H1 (cell line): ENCODE data around the gene KHDC4. TPM values are rescaled to one million over a fixed set of nuclear protein-coding genes. Genes with fewer than 3 reads are reported as not detected.

Experiments used
- CTCF ChIP-seq, 3 experiments: IDR thresholded peaks; 1 replicate in 2 of 3; 2 replicates in 1 of 3; pipeline versions ENCODE4 v1.5.1 to v1.6.1; 2011; ENCODE audit warnings: low read length in 3 of 3, mild to moderate bottlenecking in 3 of 3, inconsistent platforms in 2 of 3, low read depth in 1 of 3, moderate library complexity in 1 of 3; ENCODE audit not compliant: insufficient read depth in 1 of 3; ENCODE audit errors: control extremely low read depth in 1 of 3
- SUZ12 ChIP-seq: fragments of 200-600 bp; sonication (generic); IDR thresholded peaks from 2 replicates; pipeline ENCODE4 v1.6.1; 2012; ENCODE audit warnings: mild to moderate bottlenecking, inconsistent platforms, low read length, moderate library complexity, mixed read lengths
- polyA plus RNA-seq, 7 experiments: library from polyadenylated mRNA; depleted of rRNA in 3 of 7; stranded (reverse) in 5 of 7; unstranded in 2 of 7; fragments of >200 nt in 5 of 7; fragments of 200-250 nt in 2 of 7; gene quantifications; 1 replicate in 5 of 7; 2 replicates in 1 of 7; 4 replicates in 1 of 7; pipeline versions ENCODE4 v1.2.1 to v1.2.3, GENCODE V29; 2011 to 2013; ENCODE audit warnings: missing spikeins in 2 of 7, mixed read lengths in 2 of 7
- total RNA-seq: library from RNA; stranded (reverse); fragmentation: NEBNext Ultra II Directional; extraction: Animal tissue kit (Norgen Biotek cat#: 25700); gene quantifications from 2 replicates; pipeline ENCODE4 v1.2.1, GENCODE V29; 2021

KHDC4 gene
- total and polyA plus RNA-seq, 2 of the 8 experiments (the other 6 are each of a cell fraction or from before 2014, with no cell fraction given): 56.6 to 81.1 TPM

GRCh38 chr1:155983191-155984024, 49.2 kb upstream of the KHDC4 start (continued):
- TF ChIP-seq CTCF (IDR thresholded peaks at IDR 0.05; ENCODE audit: control extremely low read depth in 1 of 3, insufficient read depth in 1 of 3, low read depth in 1 of 3, low read length in 3 of 3) (peak; percentile 12 to 23 (median 19); a peak in 2 of 4 replicates), SUZ12 (no peak)
